ENCODE measurements around the gene TANGO2.
"Not testable (repeated sequence)": the region's sequence is repeated elsewhere in the genome, so short reads cannot be mapped to it uniquely, and the experiment has no call there.

TANGO2 gene

GRCh38 chr22:20066617-20067383 lies 45.9 kb downstream of the TANGO2 start:
- Histone ChIP-seq H3K79me2 (ENCODE audit: insufficient read depth, low read length) (no peaks in the 10 kb centered on the region), H3K4me1 (ENCODE audit: insufficient read depth, low read length, severe bottlenecking) (no peaks in the 10 kb centered on the region), H3K27me3 (ENCODE audit: insufficient read depth, low read length) (no peaks in the 10 kb centered on the region), H3K4me2 (ENCODE audit: low read length) (no peak overlapping the region), H3K4me3 (ENCODE audit: low read depth, low read length, poor library complexity, severe bottlenecking) (no peak overlapping the region), H2AFZ (ENCODE audit: low read length) (no peak overlapping the region), H3F3A (ENCODE audit: insufficient read depth, low read length) (no peaks in the 10 kb centered on the region), H3K9me3 (ENCODE audit: low read length) (no peaks in the 10 kb centered on the region), H3K36me3 (ENCODE audit: insufficient read depth, low read length) (peaks cover 3% of the 10 kb centered on the region; the same call in 1 of the 2 replicates), H4K20me1 (ENCODE audit: insufficient read depth, low read length) (no peaks in the 10 kb centered on the region), H3K27ac (ENCODE audit: low read depth, low read length, poor library complexity, severe bottlenecking) (no peak overlapping the region), H3K9me2 (ENCODE audit: low read depth, low read length) (no peaks in the 10 kb centered on the region), H3K9ac (ENCODE audit: low read length) (no peak overlapping the region)
- no peak for TF ChIP-seq CTCF (IDR thresholded peaks at IDR 0.05; ENCODE audit: low read length)

- not testable (repeated sequence) for H3F3A ChIP-seq (ENCODE audit: insufficient read depth, low read length); H2AFZ ChIP-seq (ENCODE audit: low read length); H3K4me2 ChIP-seq (ENCODE audit: low read length); H3K79me2 ChIP-seq (ENCODE audit: insufficient read depth, low read length); H3K27ac ChIP-seq (ENCODE audit: low read depth, low read length, poor library complexity, severe bottlenecking); H3K27me3 ChIP-seq (ENCODE audit: insufficient read depth, low read length); H3K36me3 ChIP-seq (ENCODE audit: insufficient read depth, low read length); H3K9me2 ChIP-seq (ENCODE audit: low read depth, low read length); H4K20me1 ChIP-seq (ENCODE audit: insufficient read depth, low read length); H3K4me1 ChIP-seq (ENCODE audit: insufficient read depth, low read length, severe bottlenecking); H3K9ac ChIP-seq (ENCODE audit: low read length); H3K4me3 ChIP-seq (ENCODE audit: low read depth, low read length, poor library complexity, severe bottlenecking); H3K9me3 ChIP-seq (ENCODE audit: low read length)
These were observed 46.4 kb downstream of the TANGO2 start for GRCh38 chr22:20067384-20067682.

GRCh38 chr22:20068640-20069039 lies 47.7 kb downstream of the TANGO2 start:
- Histone ChIP-seq H3K4me3 (ENCODE audit: low read depth, low read length, poor library complexity, severe bottlenecking) (no peak overlapping the region), H3K9ac (ENCODE audit: low read length) (no peak overlapping the region)

More at GRCh38 chr22:20068640-20069039, 47.7 kb downstream of the TANGO2 start:
- Histone ChIP-seq H3K9me3 (ENCODE audit: low read length) (no peaks in the 10 kb centered on the region), H3K4me1 (ENCODE audit: insufficient read depth, low read length, severe bottlenecking) (no peaks in the 10 kb centered on the region), H4K20me1 (ENCODE audit: insufficient read depth, low read length) (no peaks in the 10 kb centered on the region), H3K9me2 (ENCODE audit: low read depth, low read length) (no peaks in the 10 kb centered on the region), H3K27me3 (ENCODE audit: insufficient read depth, low read length) (no peaks in the 10 kb centered on the region), H3K4me2 (ENCODE audit: low read length) (no peak overlapping the region), H3K79me2 (ENCODE audit: insufficient read depth, low read length) (no peaks in the 10 kb centered on the region), H3F3A (ENCODE audit: insufficient read depth, low read length) (no peaks in the 10 kb centered on the region), H2AFZ (ENCODE audit: low read length) (no peak overlapping the region), H3K27ac (ENCODE audit: low read depth, low read length, poor library complexity, severe bottlenecking) (no peak overlapping the region), H3K36me3 (ENCODE audit: insufficient read depth, low read length) (0 out of 2 replicates have a peak, but pooled peaks cover 3% of the 10 kb centered on the region)
- no peak for TF ChIP-seq CTCF (IDR thresholded peaks at IDR 0.05; ENCODE audit: low read length)
- no peak for TF ChIP-seq EZH2 (IDR thresholded peaks at IDR 0.05; ENCODE audit: borderline replicate concordance, low read length)
